ENCODE measurements around the gene C11orf16.

C11orf16 gene

DNA sequence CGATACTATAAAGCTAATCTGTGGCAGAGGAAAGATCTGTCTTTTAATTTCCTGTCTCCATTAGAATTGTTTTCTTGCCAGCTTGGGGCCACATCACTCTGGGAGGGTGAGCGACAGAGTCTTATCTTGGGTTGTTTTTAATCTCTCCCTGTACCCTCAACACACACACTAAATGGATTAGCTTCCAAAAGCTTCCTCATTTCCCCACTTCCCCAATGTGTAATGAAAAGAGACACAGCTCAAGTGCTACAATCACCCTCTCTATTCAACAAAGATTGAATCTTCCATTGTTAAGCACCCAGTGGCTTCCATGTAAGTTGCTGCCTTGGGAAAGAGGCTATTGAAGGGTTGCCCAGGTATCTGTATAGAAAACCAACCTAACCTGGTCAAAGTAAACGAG, 16.1 kb upstream of the C11orf16 start:
- no peak for TF ChIP-seq EZH2 (IDR thresholded peaks at IDR 0.05; ENCODE audit: borderline replicate concordance, low read length)
- no peak for TF ChIP-seq CTCF (IDR thresholded peaks at IDR 0.05; ENCODE audit: low read length)
- Histone ChIP-seq H3K4me1 (ENCODE audit: insufficient read depth, low read length, severe bottlenecking) (no peaks in the 10 kb centered on the region), H2AFZ (ENCODE audit: low read length) (no peak overlapping the region), H3K4me2 (ENCODE audit: low read length) (no peak overlapping the region), H3K9me2 (ENCODE audit: low read depth, low read length) (no peaks in the 10 kb centered on the region), H3K4me3 (ENCODE audit: low read depth, low read length, poor library complexity, severe bottlenecking) (no peak overlapping the region), H3K9ac (ENCODE audit: low read length) (no peak overlapping the region), H4K20me1 (ENCODE audit: insufficient read depth, low read length) (no peaks in the 10 kb centered on the region), H3F3A (ENCODE audit: insufficient read depth, low read length) (no peaks in the 10 kb centered on the region), H3K27ac (ENCODE audit: low read depth, low read length, poor library complexity, severe bottlenecking) (no peak overlapping the region), H3K36me3 (ENCODE audit: insufficient read depth, low read length) (peaks cover 51% of the 10 kb centered on the region), H3K79me2 (ENCODE audit: insufficient read depth, low read length) (no peaks in the 10 kb centered on the region), H3K9me3 (ENCODE audit: low read length) (no peaks in the 10 kb centered on the region), H3K27me3 (ENCODE audit: insufficient read depth, low read length) (no peaks in the 10 kb centered on the region)

DNA sequence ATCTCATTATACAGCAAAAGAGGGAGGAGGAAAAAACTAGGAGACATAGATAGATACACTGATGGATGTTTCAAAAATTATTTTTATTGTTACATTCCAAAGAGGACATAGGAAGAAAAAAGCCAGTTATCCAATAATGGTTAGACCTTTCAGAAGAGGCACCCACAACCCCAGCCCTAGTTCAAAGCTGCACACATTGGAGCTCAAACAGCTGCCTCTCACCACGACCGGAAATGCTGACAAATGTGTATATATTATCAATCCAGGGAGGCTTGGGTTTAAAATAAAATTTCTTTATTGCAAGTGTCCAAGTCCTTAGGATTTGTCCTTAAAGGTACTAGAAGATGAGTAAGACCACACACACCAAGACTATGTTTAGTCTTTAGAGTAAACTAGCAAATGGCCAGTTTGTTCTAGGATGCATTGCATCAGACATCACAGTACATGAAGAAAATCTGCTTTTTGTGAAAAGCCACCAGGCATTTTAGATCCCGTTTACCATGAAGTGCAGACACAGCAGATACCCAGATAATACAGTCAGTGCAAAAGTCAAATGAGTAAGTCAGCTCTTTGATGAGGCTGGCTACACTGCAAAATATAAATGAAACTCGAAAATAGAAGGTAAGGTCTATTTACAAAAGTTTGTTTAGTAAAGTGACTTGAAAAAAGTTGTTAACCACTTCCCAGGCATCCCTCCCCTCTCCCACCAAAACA, 14.6 kb upstream of the C11orf16 start:
- Histone ChIP-seq H3K36me3 (ENCODE audit: insufficient read depth, low read length) (peaks cover 36% of the 10 kb centered on the region), H3K79me2 (ENCODE audit: insufficient read depth, low read length) (no peaks in the 10 kb centered on the region), H3K9me2 (ENCODE audit: low read depth, low read length) (no peaks in the 10 kb centered on the region), H3K9me3 (ENCODE audit: low read length) (no peaks in the 10 kb centered on the region), H3K27ac (ENCODE audit: low read depth, low read length, poor library complexity, severe bottlenecking) (no peak overlapping the region), H3K27me3 (ENCODE audit: insufficient read depth, low read length) (no peaks in the 10 kb centered on the region), H3K4me2 (ENCODE audit: low read length) (no peak overlapping the region), H3K4me1 (ENCODE audit: insufficient read depth, low read length, severe bottlenecking) (no peaks in the 10 kb centered on the region), H2AFZ (ENCODE audit: low read length) (no peak overlapping the region), H4K20me1 (ENCODE audit: insufficient read depth, low read length) (no peaks in the 10 kb centered on the region), H3K4me3 (ENCODE audit: low read depth, low read length, poor library complexity, severe bottlenecking) (no peak overlapping the region), H3K9ac (ENCODE audit: low read length) (no peak overlapping the region), H3F3A (ENCODE audit: insufficient read depth, low read length) (no peaks in the 10 kb centered on the region)
- TF ChIP-seq CTCF (IDR thresholded peaks at IDR 0.05; ENCODE audit: low read length) (no peak), EZH2 (IDR thresholded peaks at IDR 0.05; ENCODE audit: borderline replicate concordance, low read length) (no peak)

GRCh38 chr11:8942518-8943066, 9.8 kb upstream of the C11orf16 start, which contains the start of gene ASCL3:
ASCL3 (minus strand) TSS chr11:8943016; CDS start chr11:8938161, 4,855 bp downstream.
- Histone ChIP-seq H4K20me1 (ENCODE audit: insufficient read depth, low read length) (no peaks in the 10 kb centered on the region), H3F3A (ENCODE audit: insufficient read depth, low read length) (no peaks in the 10 kb centered on the region), H3K9me3 (ENCODE audit: low read length) (no peaks in the 10 kb centered on the region), H3K27ac (ENCODE audit: low read depth, low read length, poor library complexity, severe bottlenecking) (no peak within 1 kb of the TSS), H3K4me1 (ENCODE audit: insufficient read depth, low read length, severe bottlenecking) (no peaks in the 10 kb centered on the region), H3K9me2 (ENCODE audit: low read depth, low read length) (no peaks in the 10 kb centered on the region), H3K36me3 (ENCODE audit: insufficient read depth, low read length) (peaks cover 6% of the 10 kb centered on the region; the same call in 1 of the 2 replicates), H3K4me2 (ENCODE audit: low read length) (no peak within 1 kb of the TSS), H3K9ac (ENCODE audit: low read length) (no peak within 1 kb of the TSS), H3K79me2 (ENCODE audit: insufficient read depth, low read length) (no peaks in the 10 kb centered on the region), H3K4me3 (ENCODE audit: low read depth, low read length, poor library complexity, severe bottlenecking) (no peak within 1 kb of the TSS), H3K27me3 (ENCODE audit: insufficient read depth, low read length) (no peaks in the 10 kb centered on the region), H2AFZ (ENCODE audit: low read length) (no peak within 1 kb of the TSS)
- no peak for TF ChIP-seq CTCF (IDR thresholded peaks at IDR 0.05; ENCODE audit: low read length)
- no peak for TF ChIP-seq EZH2 (IDR thresholded peaks at IDR 0.05; ENCODE audit: borderline replicate concordance, low read length)

Measured in OCI-LY1 (cell line).